Neural cell (in vitro differentiated cells): ENCODE results near the gene H6PD.

Experiments used
- EP300 ChIP-seq: fragments of 450-650 bp; conservative IDR thresholded peaks from 2 replicates; pipeline ENCODE4 v1.6.1; 2014; ENCODE audit warnings: antibody characterized with exemption, mild to moderate bottlenecking, moderate library complexity; ENCODE audit not compliant: poor library complexity, severe bottlenecking
- EZH2 ChIP-seq: fragments of 200-600, 300-800 bp; shearing (Covaris generic), sonication (generic); IDR thresholded peaks from 2 replicates; pipeline ENCODE4 v1.6.1; 2014; ENCODE audit warnings: antibody characterized with exemption, low read length, borderline replicate concordance, mild to moderate bottlenecking; ENCODE audit not compliant: insufficient read depth, poor library complexity, severe bottlenecking
- MXI1 ChIP-seq: fragments of 450-650 bp; conservative IDR thresholded peaks from 2 replicates; pipeline ENCODE4 v1.6.1; 2014; ENCODE audit warnings: antibody characterized with exemption, mild to moderate bottlenecking; ENCODE audit not compliant: poor library complexity, severe bottlenecking
- POLR2AphosphoS5 ChIP-seq: IDR thresholded peaks from 2 replicates; pipeline ENCODE4 v1.6.1; 2012
- RAD21 ChIP-seq: fragments of 450-650 bp; conservative IDR thresholded peaks from 2 replicates; pipeline ENCODE4 v1.6.1; 2014; ENCODE audit warnings: antibody characterized with exemption, mild to moderate bottlenecking, moderate library complexity
- SMC3 ChIP-seq: fragments of 450-650 bp; conservative IDR thresholded peaks from 2 replicates; pipeline ENCODE4 v1.6.1; 2014; ENCODE audit warnings: antibody characterized with exemption, mild to moderate bottlenecking, moderate library complexity; ENCODE audit not compliant: poor library complexity
- TAF1 ChIP-seq: IDR thresholded peaks from 2 replicates; pipeline ENCODE4 v1.6.1; 2012; ENCODE audit warnings: low read depth
- TF ChIP-seq, protein P1 (sequence below): fragments of 450-650 bp; IDR thresholded peaks from 2 replicates; pipeline ENCODE4 v1.5.1; 2014; ENCODE audit warnings: antibody characterized with exemption, mild to moderate bottlenecking, moderate library complexity; ENCODE audit not compliant: poor library complexity, severe bottlenecking
- TF ChIP-seq, protein P2 (sequence below): IDR thresholded peaks from 2 replicates; pipeline ENCODE4 v1.6.1; 2012; ENCODE audit warnings: borderline replicate concordance

DNA sequence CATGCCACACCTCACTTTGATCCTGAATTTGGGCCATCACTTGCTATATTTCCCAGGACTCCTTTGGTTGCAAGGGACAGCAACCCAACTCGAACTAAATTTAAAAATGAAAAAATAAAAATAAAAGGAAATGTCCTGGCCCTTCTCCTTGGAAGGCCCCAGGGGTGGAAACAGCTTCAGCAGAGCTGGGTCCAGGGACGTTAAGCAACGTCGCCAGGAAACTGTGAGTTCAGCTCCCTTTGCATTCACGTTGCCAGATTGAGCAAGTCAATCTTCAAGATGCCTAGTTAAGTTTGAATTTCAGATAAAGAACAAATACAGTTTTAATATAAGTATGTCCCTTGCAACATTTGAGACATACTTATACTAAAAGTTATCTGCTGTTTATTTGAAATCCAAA lies 43.5 kb downstream of the H6PD start:
- TF ChIP-seq, protein P1, sequence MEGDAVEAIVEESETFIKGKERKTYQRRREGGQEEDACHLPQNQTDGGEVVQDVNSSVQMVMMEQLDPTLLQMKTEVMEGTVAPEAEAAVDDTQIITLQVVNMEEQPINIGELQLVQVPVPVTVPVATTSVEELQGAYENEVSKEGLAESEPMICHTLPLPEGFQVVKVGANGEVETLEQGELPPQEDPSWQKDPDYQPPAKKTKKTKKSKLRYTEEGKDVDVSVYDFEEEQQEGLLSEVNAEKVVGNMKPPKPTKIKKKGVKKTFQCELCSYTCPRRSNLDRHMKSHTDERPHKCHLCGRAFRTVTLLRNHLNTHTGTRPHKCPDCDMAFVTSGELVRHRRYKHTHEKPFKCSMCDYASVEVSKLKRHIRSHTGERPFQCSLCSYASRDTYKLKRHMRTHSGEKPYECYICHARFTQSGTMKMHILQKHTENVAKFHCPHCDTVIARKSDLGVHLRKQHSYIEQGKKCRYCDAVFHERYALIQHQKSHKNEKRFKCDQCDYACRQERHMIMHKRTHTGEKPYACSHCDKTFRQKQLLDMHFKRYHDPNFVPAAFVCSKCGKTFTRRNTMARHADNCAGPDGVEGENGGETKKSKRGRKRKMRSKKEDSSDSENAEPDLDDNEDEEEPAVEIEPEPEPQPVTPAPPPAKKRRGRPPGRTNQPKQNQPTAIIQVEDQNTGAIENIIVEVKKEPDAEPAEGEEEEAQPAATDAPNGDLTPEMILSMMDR, result no peak
- TF ChIP-seq RAD21, result no peak
- no peak for TF ChIP-seq TAF1
- TF ChIP-seq POLR2AphosphoS5, result no peak
- no peak for TF ChIP-seq EZH2
- no peak for TF ChIP-seq MXI1
- no peak for TF ChIP-seq EP300
- TF ChIP-seq, protein P2, sequence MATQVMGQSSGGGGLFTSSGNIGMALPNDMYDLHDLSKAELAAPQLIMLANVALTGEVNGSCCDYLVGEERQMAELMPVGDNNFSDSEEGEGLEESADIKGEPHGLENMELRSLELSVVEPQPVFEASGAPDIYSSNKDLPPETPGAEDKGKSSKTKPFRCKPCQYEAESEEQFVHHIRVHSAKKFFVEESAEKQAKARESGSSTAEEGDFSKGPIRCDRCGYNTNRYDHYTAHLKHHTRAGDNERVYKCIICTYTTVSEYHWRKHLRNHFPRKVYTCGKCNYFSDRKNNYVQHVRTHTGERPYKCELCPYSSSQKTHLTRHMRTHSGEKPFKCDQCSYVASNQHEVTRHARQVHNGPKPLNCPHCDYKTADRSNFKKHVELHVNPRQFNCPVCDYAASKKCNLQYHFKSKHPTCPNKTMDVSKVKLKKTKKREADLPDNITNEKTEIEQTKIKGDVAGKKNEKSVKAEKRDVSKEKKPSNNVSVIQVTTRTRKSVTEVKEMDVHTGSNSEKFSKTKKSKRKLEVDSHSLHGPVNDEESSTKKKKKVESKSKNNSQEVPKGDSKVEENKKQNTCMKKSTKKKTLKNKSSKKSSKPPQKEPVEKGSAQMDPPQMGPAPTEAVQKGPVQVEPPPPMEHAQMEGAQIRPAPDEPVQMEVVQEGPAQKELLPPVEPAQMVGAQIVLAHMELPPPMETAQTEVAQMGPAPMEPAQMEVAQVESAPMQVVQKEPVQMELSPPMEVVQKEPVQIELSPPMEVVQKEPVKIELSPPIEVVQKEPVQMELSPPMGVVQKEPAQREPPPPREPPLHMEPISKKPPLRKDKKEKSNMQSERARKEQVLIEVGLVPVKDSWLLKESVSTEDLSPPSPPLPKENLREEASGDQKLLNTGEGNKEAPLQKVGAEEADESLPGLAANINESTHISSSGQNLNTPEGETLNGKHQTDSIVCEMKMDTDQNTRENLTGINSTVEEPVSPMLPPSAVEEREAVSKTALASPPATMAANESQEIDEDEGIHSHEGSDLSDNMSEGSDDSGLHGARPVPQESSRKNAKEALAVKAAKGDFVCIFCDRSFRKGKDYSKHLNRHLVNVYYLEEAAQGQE, result no peak
- no peak for TF ChIP-seq SMC3
